HG03342 (cell line): ENCODE measurements around the gene EVL.
"Not testable (repeated sequence)": the region's sequence is repeated elsewhere in the genome, so short reads cannot be mapped to it uniquely, and the experiment has no call there.

Source experiments
- ATAC-seq: cut with Tn5 transposase; IDR thresholded peaks from one replicate; pipeline ENCODE4 v1.9.1; 2021; ENCODE audit warnings: mild to moderate bottlenecking, moderate library complexity; ENCODE audit not compliant: unreplicated experiment

EVL gene

GRCh38 chr14:100144645-100144995 is 79.4 kb downstream of the EVL start:
- ATAC-seq = no peak

GRCh38 chr14:100144996-100145646 is 79.9 kb downstream of the EVL start:
- ATAC-seq = no peak

- ATAC-seq = no peak
These were observed 80.7 kb downstream of the EVL start for GRCh38 chr14:100145682-100146464.

GRCh38 chr14:100146531-100147091 is 81.4 kb downstream of the EVL start:
- no peak for ATAC-seq

- no peak for ATAC-seq
These were observed 82.0 kb downstream of the EVL start for GRCh38 chr14:100147181-100147631.

- ATAC-seq = no peak
These were observed 82.7 kb downstream of the EVL start for GRCh38 chr14:100147691-100148464.

- no peak for ATAC-seq
These were observed 83.9 kb downstream of the EVL start for GRCh38 chr14:100148837-100149731.

GRCh38 chr14:100149851-100150611 is 84.8 kb downstream of the EVL start:
- no peak for ATAC-seq

GRCh38 chr14:100150932-100151587 is 85.8 kb downstream of the EVL start:
- ATAC-seq = no peak

- no peak for ATAC-seq
These were observed 86.9 kb downstream of the EVL start for GRCh38 chr14:100152091-100152490.

- ATAC-seq = no peak
These were observed 88.3 kb downstream of the EVL start for GRCh38 chr14:100153560-100153959.

- no peak for ATAC-seq
These were observed 89.9 kb downstream of the EVL start for GRCh38 chr14:100155049-100155621.

- no peak for ATAC-seq
These were observed 90.8 kb downstream of the EVL start for GRCh38 chr14:100155756-100156616.

GRCh38 chr14:100156776-100157175 is 91.6 kb downstream of the EVL start:
- ATAC-seq = no peak

- ATAC-seq = not testable (repeated sequence)
These were observed 92.5 kb downstream of the EVL start for GRCh38 chr14:100157548-100158232.

- no peak for ATAC-seq
These were observed 93.4 kb downstream of the EVL start for GRCh38 chr14:100158566-100159093.
